ENCODE measurements around the gene LARGE2.

- TF ChIP-seq CTCF (IDR thresholded peaks at IDR 0.05; ENCODE audit: poor library complexity, severe bottlenecking) (no peak), POLR2AphosphoS5 (IDR thresholded peaks at IDR 0.05) (no peak), SMC3 (conservative IDR thresholded peaks at IDR 0.05; ENCODE audit: poor library complexity) (no peak)
Measured at GRCh38 chr11:45924927-45925326, 2.5 kb downstream of the LARGE2 start.

Measured in neural cell (in vitro differentiated cells).